ENCODE data around the gene ZBTB25. TPM values are rescaled to one million over a fixed set of nuclear protein-coding genes. Genes with fewer than 3 reads are reported as not detected.

The ZBTB25 gene
- total and polyA plus RNA-seq, 10 of the 15 experiments (the other 5 are each of a cell fraction or from before 2014, with no cell fraction given), result 4.1 to 33.9 (median 9.7) TPM

DNA sequence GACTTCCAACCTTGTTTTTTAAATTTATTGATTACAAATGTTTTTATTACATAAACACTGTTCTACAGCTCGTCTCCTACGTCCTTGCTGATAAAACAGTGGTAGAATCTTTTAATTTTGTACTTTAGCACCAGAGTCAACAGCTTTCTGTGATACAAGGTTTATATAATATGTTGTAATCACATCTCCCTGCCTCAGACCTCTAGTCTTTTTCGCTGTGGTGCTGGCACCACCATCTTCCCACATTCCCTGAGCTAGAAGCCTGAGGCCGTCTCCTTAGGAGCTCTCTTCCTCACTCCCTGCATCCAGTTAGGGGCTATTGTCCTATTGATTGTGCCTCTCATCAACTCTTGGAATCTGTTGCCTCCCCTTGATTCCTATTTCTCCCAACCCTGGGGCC is 98.3 kb downstream of the ZBTB25 start:
- H3K27ac ChIP-seq (ENCODE audit: control insufficient read depth, insufficient read depth), result no peak overlapping the region
- TF ChIP-seq ZZZ3 (IDR thresholded peaks at IDR 0.05; ENCODE audit: control insufficient read depth, insufficient read length, low read depth), result no peak
- TF ChIP-seq NFXL1 (IDR thresholded peaks at IDR 0.05; ENCODE audit: borderline replicate concordance), result no peak
- TF ChIP-seq MTA3 (IDR thresholded peaks at IDR 0.05; ENCODE audit: borderline replicate concordance, low read length), result no peak
- TF ChIP-seq, protein P1, sequence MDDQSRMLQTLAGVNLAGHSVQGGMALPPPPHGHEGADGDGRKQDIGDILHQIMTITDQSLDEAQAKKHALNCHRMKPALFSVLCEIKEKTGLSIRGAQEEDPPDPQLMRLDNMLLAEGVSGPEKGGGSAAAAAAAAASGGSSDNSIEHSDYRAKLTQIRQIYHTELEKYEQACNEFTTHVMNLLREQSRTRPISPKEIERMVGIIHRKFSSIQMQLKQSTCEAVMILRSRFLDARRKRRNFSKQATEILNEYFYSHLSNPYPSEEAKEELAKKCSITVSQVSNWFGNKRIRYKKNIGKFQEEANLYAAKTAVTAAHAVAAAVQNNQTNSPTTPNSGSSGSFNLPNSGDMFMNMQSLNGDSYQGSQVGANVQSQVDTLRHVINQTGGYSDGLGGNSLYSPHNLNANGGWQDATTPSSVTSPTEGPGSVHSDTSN (IDR thresholded peaks at IDR 0.05; ENCODE audit: insufficient replicate concordance, low read depth, low read length), result no peak
- TF ChIP-seq, protein P2, sequence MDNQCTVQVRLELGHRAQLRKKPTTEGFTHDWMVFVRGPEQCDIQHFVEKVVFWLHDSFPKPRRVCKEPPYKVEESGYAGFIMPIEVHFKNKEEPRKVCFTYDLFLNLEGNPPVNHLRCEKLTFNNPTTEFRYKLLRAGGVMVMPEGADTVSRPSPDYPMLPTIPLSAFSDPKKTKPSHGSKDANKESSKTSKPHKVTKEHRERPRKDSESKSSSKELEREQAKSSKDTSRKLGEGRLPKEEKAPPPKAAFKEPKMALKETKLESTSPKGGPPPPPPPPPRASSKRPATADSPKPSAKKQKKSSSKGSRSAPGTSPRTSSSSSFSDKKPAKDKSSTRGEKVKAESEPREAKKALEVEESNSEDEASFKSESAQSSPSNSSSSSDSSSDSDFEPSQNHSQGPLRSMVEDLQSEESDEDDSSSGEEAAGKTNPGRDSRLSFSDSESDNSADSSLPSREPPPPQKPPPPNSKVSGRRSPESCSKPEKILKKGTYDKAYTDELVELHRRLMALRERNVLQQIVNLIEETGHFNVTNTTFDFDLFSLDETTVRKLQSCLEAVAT (IDR thresholded peaks at IDR 0.05), result no peak
- no peak for TF ChIP-seq PAX5 (IDR thresholded peaks at IDR 0.05; ENCODE audit: borderline replicate concordance, low read depth, low read length)
- TF ChIP-seq SRF (IDR thresholded peaks at IDR 0.05; ENCODE audit: low read depth in 2 of 2, low read length in 2 of 2), result no peak
- TF ChIP-seq BHLHE40 (IDR thresholded peaks at IDR 0.05; ENCODE audit: borderline replicate concordance in 1 of 2, low read depth in 2 of 2, low read length in 1 of 2), result no peak
- no peak for TF ChIP-seq SMC3 (IDR thresholded peaks at IDR 0.05; ENCODE audit: borderline replicate concordance, low read length)
- no peak for TF ChIP-seq NFYA (IDR thresholded peaks at IDR 0.05; ENCODE audit: borderline replicate concordance, low read depth, low read length)
- no peak for TF ChIP-seq NR2C2 (IDR thresholded peaks at IDR 0.05; ENCODE audit: borderline replicate concordance, control insufficient read depth, insufficient read length, low read depth)
- no peak for TF ChIP-seq IRF4 (IDR thresholded peaks at IDR 0.05; ENCODE audit: low read depth, low read length)
- TF ChIP-seq IKZF1 (conservative IDR thresholded peaks at IDR 0.05), result no peak
- TF ChIP-seq CBX5 (IDR thresholded peaks at IDR 0.05; ENCODE audit: low read depth), result no peak
- TF ChIP-seq, protein P3, sequence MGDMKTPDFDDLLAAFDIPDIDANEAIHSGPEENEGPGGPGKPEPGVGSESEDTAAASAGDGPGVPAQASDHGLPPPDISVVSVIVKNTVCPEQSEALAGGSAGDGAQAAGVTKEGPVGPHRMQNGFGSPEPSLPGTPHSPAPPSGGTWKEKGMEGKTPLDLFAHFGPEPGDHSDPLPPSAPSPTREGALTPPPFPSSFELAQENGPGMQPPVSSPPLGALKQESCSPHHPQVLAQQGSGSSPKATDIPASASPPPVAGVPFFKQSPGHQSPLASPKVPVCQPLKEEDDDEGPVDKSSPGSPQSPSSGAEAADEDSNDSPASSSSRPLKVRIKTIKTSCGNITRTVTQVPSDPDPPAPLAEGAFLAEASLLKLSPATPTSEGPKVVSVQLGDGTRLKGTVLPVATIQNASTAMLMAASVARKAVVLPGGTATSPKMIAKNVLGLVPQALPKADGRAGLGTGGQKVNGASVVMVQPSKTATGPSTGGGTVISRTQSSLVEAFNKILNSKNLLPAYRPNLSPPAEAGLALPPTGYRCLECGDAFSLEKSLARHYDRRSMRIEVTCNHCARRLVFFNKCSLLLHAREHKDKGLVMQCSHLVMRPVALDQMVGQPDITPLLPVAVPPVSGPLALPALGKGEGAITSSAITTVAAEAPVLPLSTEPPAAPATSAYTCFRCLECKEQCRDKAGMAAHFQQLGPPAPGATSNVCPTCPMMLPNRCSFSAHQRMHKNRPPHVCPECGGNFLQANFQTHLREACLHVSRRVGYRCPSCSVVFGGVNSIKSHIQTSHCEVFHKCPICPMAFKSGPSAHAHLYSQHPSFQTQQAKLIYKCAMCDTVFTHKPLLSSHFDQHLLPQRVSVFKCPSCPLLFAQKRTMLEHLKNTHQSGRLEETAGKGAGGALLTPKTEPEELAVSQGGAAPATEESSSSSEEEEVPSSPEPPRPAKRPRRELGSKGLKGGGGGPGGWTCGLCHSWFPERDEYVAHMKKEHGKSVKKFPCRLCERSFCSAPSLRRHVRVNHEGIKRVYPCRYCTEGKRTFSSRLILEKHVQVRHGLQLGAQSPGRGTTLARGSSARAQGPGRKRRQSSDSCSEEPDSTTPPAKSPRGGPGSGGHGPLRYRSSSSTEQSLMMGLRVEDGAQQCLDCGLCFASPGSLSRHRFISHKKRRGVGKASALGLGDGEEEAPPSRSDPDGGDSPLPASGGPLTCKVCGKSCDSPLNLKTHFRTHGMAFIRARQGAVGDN (IDR thresholded peaks at IDR 0.05), result no peak
- no peak for TF ChIP-seq MTA2 (IDR thresholded peaks at IDR 0.05; ENCODE audit: low read depth)
- TF ChIP-seq, protein P4, sequence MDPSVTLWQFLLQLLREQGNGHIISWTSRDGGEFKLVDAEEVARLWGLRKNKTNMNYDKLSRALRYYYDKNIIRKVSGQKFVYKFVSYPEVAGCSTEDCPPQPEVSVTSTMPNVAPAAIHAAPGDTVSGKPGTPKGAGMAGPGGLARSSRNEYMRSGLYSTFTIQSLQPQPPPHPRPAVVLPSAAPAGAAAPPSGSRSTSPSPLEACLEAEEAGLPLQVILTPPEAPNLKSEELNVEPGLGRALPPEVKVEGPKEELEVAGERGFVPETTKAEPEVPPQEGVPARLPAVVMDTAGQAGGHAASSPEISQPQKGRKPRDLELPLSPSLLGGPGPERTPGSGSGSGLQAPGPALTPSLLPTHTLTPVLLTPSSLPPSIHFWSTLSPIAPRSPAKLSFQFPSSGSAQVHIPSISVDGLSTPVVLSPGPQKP (IDR thresholded peaks at IDR 0.05; ENCODE audit: low read depth, low read length), result no peak
- no peak overlapping the region for H3K9ac ChIP-seq (ENCODE audit: control insufficient read depth, insufficient read depth, low read length)
- in situ Hi-C loops (cut with MboI) (no loop called here), intact Hi-C loops (cut with micrococcal nuclease; ENCODE audit: unreplicated experiment) (no loop called here)
- H3K4me3 ChIP-seq, result no peak overlapping the region
- H3K27me3 ChIP-seq (replicated peaks in 1 of 2; ENCODE audit: control insufficient read depth in 2 of 2, insufficient read depth in 2 of 2, low read length in 1 of 2), result no peaks in the 10 kb centered on the region
- RAD21 ChIA-PET (ENCODE audit: unreplicated experiment), result interaction anchor here (0.6 to 1.1 kb wide), 2 partner anchors 11 to 17 kb away, joined by 3 read pairs; partner anchors contain the start of gene MTHFD1
- POLR2A ChIA-PET, result interaction anchor here (0.9 to 2.5 kb wide), 3 partner anchors 13 to 40 kb away, joined by 3 to 12 read pairs (median 4); partner anchors contain the start of gene MTHFD1
- DNase-seq (ENCODE audit: low read depth, low spot score) (no peak), ATAC-seq (no peak), FAIRE-seq (no peak)
- peaks cover 3 to 19% of the 10 kb centered on the region in 2 experiments for H3K36me3 ChIP-seq (ENCODE audit: control insufficient read depth in 2 of 2, insufficient read depth in 2 of 2, low read length in 1 of 2)
- peaks cover 9% of the 10 kb centered on the region for H3K4me1 ChIP-seq (ENCODE audit: control insufficient read depth, insufficient read depth, low read length)
- CTCF ChIA-PET, result interaction anchor here (0.6 to 4.7 kb wide), 6 partner anchors 9 to 74 kb away, joined by 3 to 25 read pairs (median 5); no protein-coding TSS in a partner anchor
- no peak overlapping the region for H3K4me2 ChIP-seq (ENCODE audit: control insufficient read depth, insufficient read depth)
- H4K20me1 ChIP-seq (ENCODE audit: control insufficient read depth, insufficient read depth), result no peaks in the 10 kb centered on the region
- SMC1A ChIA-PET (ENCODE audit: uncharacterized antibody, unreplicated experiment), result interaction anchor here (1.0 to 5.1 kb wide), 7 partner anchors 8 to 98 kb away, joined by 3 to 29 read pairs (median 3); no protein-coding TSS in a partner anchor
- BruUV-seq (replicated peaks), result no TSS peak
- no peaks in the 10 kb centered on the region for H3K9me3 ChIP-seq (replicated peaks; ENCODE audit: control insufficient read depth, insufficient read depth, low read length)
- H3K79me2 ChIP-seq (ENCODE audit: control insufficient read depth, insufficient read depth, low read length), result peaks cover 36% of the 10 kb centered on the region
- no peak overlapping the region for H2AFZ ChIP-seq (ENCODE audit: control insufficient read depth, low read depth, low read length)
- 94% methylated on average over 4 of the region's 4 CpGs for WGBS (ENCODE audit: insufficient coverage, insufficient replicate concordance, low lambda C conversion rate, missing lambda C conversion rate)

Measured in GM12878 (cell line).